B cell (primary cell): ENCODE results near the gene STK33. TPM values are rescaled to one million over a fixed set of nuclear protein-coding genes. Genes with fewer than 3 reads are reported as not detected.

ENCODE experiments used
- ATAC-seq: fragments of 200-7000 bp; cut with Tn5 transposase; one replicate; pipeline ENCODE4 v1.10.0; 2021; ENCODE audit warnings: low read depth, mild to moderate bottlenecking, moderate number of reproducible peaks, moderate library complexity
- CTCF ChIA-PET: fragments of 350-600 bp; sonication (Branson Sonifier 250); formaldehyde crosslinking; loops from one replicate; lab custom pipeline; 2021; ENCODE audit warnings: antibody characterized with exemption, inconsistent platforms; lab: Charles Lee
- POLR2A ChIA-PET: fragments of 350-600 bp; sonication (Branson Sonifier 250); formaldehyde crosslinking; loops from one replicate; lab custom pipeline; 2021; ENCODE audit warnings: antibody characterized with exemption; lab: Charles Lee
- DNase-seq: peaks from one replicate; pipeline ENCODE4 v3.0.0; 2013
- H2AFZ ChIP-seq: 2 replicates; pipeline ENCODE4 v1.6.1; 2012; ENCODE audit warnings: mild to moderate bottlenecking, low read depth, low read length; ENCODE audit not compliant: insufficient read depth, poor library complexity, severe bottlenecking
- H3K27ac ChIP-seq, 2 donors: 1 replicate in 1 of 2; 2 replicates in 1 of 2; pipeline ENCODE4 v1.5.1; 2012 to 2013; ENCODE audit warnings: low read length in 2 of 2, mild to moderate bottlenecking in 2 of 2, moderate library complexity in 1 of 2
- H3K27me3 ChIP-seq, 4 experiments: fragments of 200-600 bp in 1 of 4; sonication (generic) in 1 of 4; replicated peaks in 1 of 4; 1 replicate in 2 of 4; 2 replicates in 2 of 4; pipeline versions ENCODE4 v1.6.1 to v1.7.0; 2013 to 2016; ENCODE audit warnings: low read length in 3 of 4, mild to moderate bottlenecking in 2 of 4, mixed read lengths in 1 of 4, moderate library complexity in 1 of 4; ENCODE audit not compliant: insufficient read depth in 4 of 4, control insufficient read depth in 3 of 4; ENCODE audit errors: control extremely low read depth in 1 of 4
- H3K36me3 ChIP-seq, 2 experiments: replicated peaks in 1 of 2; 1 replicate in 1 of 2; 2 replicates in 1 of 2; pipeline versions ENCODE4 v1.6.1 to v1.7.1; 2013; ENCODE audit warnings: low read length in 1 of 2; ENCODE audit not compliant: insufficient read depth in 2 of 2, control insufficient read depth in 1 of 2; ENCODE audit errors: control extremely low read depth in 1 of 2, extremely low read depth in 1 of 2
- H3K4me1 ChIP-seq, 2 donors: fragments of 200-600 bp in 1 of 2; sonication (generic) in 1 of 2; 1 replicate in 1 of 2; 2 replicates in 1 of 2; pipeline versions ENCODE4 v1.5.1 to v1.6.1; 2013 to 2017; ENCODE audit warnings: low read length in 2 of 2; ENCODE audit not compliant: control insufficient read depth in 2 of 2, insufficient read depth in 2 of 2
- H3K4me2 ChIP-seq: replicated peaks from 2 replicates; pipeline ENCODE3; 2012; ENCODE audit warnings: mild to moderate bottlenecking, low read depth, low read length; ENCODE audit not compliant: poor library complexity, severe bottlenecking
- H3K4me3 ChIP-seq, 5 experiments: fragments of 200-600 bp in 1 of 5; sonication (generic) in 1 of 5; 1 replicate in 3 of 5; 2 replicates in 2 of 5; pipeline versions ENCODE4 v1.5.1 to v1.7.0; 2011 to 2016; ENCODE audit warnings: low read length in 4 of 5, mild to moderate bottlenecking in 4 of 5, low read depth in 2 of 5, control low read depth in 1 of 5, moderate library complexity in 1 of 5; ENCODE audit not compliant: insufficient read depth in 1 of 5; ENCODE audit errors: control extremely low read depth in 1 of 5, extremely low read depth in 1 of 5
- H3K79me2 ChIP-seq: fragments of 200-600 bp; sonication (generic); one replicate; pipeline ENCODE4 v1.6.0; 2016; ENCODE audit warnings: low read length; ENCODE audit not compliant: control insufficient read depth, insufficient read depth
- H3K9ac ChIP-seq: fragments of 200-600 bp; sonication (generic); 2 replicates; pipeline ENCODE4 v1.6.1; 2017; ENCODE audit warnings: mild to moderate bottlenecking, low read length, moderate library complexity
- H3K9me3 ChIP-seq, 3 donors: one replicate each; pipeline versions ENCODE4 v1.6.1 to v1.7.1; 2013; ENCODE audit warnings: low read length in 2 of 3; ENCODE audit not compliant: control insufficient read depth in 2 of 3, insufficient read depth in 1 of 3; ENCODE audit errors: control extremely low read depth in 1 of 3
- H4K20me1 ChIP-seq: 2 replicates; pipeline ENCODE4 v1.6.0; 2012; ENCODE audit warnings: mild to moderate bottlenecking, low read length; ENCODE audit not compliant: insufficient read depth, control insufficient read depth, poor library complexity, severe bottlenecking
- H3K27ac Mint-ChIP-seq: one replicate; pipeline ENCODE4 v1.8.0; 2021; ENCODE audit warnings: mixed read lengths
- H3K27me3 Mint-ChIP-seq: one replicate; pipeline ENCODE4 v1.8.0; 2021; ENCODE audit warnings: mixed read lengths
- H3K4me1 Mint-ChIP-seq: one replicate; pipeline ENCODE4 v1.8.0; 2021; ENCODE audit warnings: mixed read lengths
- H3K4me3 Mint-ChIP-seq: one replicate; pipeline ENCODE4 v1.8.0; 2021; ENCODE audit warnings: mixed read lengths
- H3K9me3 Mint-ChIP-seq: one replicate; pipeline ENCODE4 v1.8.0; 2022; ENCODE audit warnings: mixed read lengths; ENCODE audit not compliant: insufficient read depth
- CTCF ChIP-seq: fragments of 200-600 bp; IDR thresholded peaks from one replicate; pipeline ENCODE4 v1.8.0; 2022; ENCODE audit warnings: antibody characterized with exemption, mild to moderate bottlenecking
- EZH2 ChIP-seq: IDR thresholded peaks from 2 replicates; pipeline ENCODE4 v1.6.1; 2012; ENCODE audit warnings: borderline replicate concordance, low read depth, mild to moderate bottlenecking, moderate library complexity, low read length; ENCODE audit not compliant: insufficient read depth, poor library complexity, severe bottlenecking
- WGBS: methylation state at CpG from one replicate; pipeline ENCODE4 v1.1.5; 2013; ENCODE audit warnings: missing lambda C conversion rate; ENCODE audit not compliant: insufficient coverage; 5-methylcytosine and 5-hydroxymethylcytosine counted together
- intact Hi-C: fragments of 100-400 bp; cut with micrococcal nuclease; formaldehyde crosslinking; loops from one replicate; pipeline ENCODE4 v1.10.0; 2022
- polyA plus RNA-seq: library from polyadenylated mRNA; depleted of rRNA; stranded (reverse); fragments of >200 nt; gene quantifications from 2 replicates; pipeline ENCODE4 v1.2.3, GENCODE V29; 2012
- total RNA-seq, 2 donors: library from RNA; stranded (reverse); fragments of 120-200 nt in 1 of 2; gene quantifications; 1 replicate in 1 of 2; 2 replicates in 1 of 2; pipeline versions ENCODE4 v1.2.3 to v1.2.4, GENCODE V29; 2013 to 2022

Gene STK33
- total and polyA plus RNA-seq, 2 donors (not counting 1 experiment from before 2014, with no cell fraction given) = 3.1 to 9.3 TPM

GRCh38 chr11:8614497-8614896 lies 20.5 kb upstream of the STK33 start:
- H4K20me1 ChIP-seq = no peaks in the 10 kb centered on the region
- H3K9ac ChIP-seq = no peak overlapping the region
- no peaks in the 10 kb centered on the region for H3K9me3 ChIP-seq
- Mint-ChIP-seq H3K27ac (no peak overlapping the region), H3K4me3 (no peak overlapping the region), H3K27me3 (no peaks in the 10 kb centered on the region), H3K4me1 (no peaks in the 10 kb centered on the region), H3K9me3 (no peaks in the 10 kb centered on the region)
- no peak overlapping the region for H3K4me3 ChIP-seq
- no peaks in the 10 kb centered on the region for H3K4me1 ChIP-seq
- H3K27ac ChIP-seq = no peak overlapping the region
- peaks cover 0 to 23% of the 10 kb centered on the region in 2 experiments for H3K36me3 ChIP-seq
- TF ChIP-seq EZH2 = no peak
- no peak for TF ChIP-seq CTCF
- DNase-seq (no peak), ATAC-seq (no peak)
- H3K4me2 ChIP-seq = no peak overlapping the region
- CTCF ChIA-PET = no interaction called here
- no peaks in the 10 kb centered on the region for H3K27me3 ChIP-seq
- no peaks in the 10 kb centered on the region for H3K79me2 ChIP-seq
- intact Hi-C loops = no loop called here
- 95% methylated on average over 4 of the region's 4 CpGs for WGBS
- POLR2A ChIA-PET = no interaction called here
- H2AFZ ChIP-seq = no peak overlapping the region

GRCh38 chr11:8613036-8613435 lies 19.0 kb upstream of the STK33 start:
- Histone ChIP-seq H3K4me3 (no peak overlapping the region), H3K79me2 (no peaks in the 10 kb centered on the region), H3K27ac (no peak overlapping the region), H4K20me1 (no peaks in the 10 kb centered on the region), H3K4me1 (no peaks in the 10 kb centered on the region), H3K36me3 (peaks cover 0 to 16% of the 10 kb centered on the region in 2 experiments), H3K9ac (no peak overlapping the region), H3K9me3 (no peaks in the 10 kb centered on the region), H2AFZ (no peak overlapping the region), H3K4me2 (no peak overlapping the region), H3K27me3 (peaks cover 0 to 4% (median 0%) of the 10 kb centered on the region in 4 experiments)
- 94% methylated on average over 1 of the region's 1 CpG for WGBS
- CTCF ChIA-PET = no interaction called here
- Mint-ChIP-seq H3K4me3 (no peak overlapping the region), H3K4me1 (no peaks in the 10 kb centered on the region), H3K27ac (no peak overlapping the region), H3K9me3 (no peaks in the 10 kb centered on the region), H3K27me3 (no peaks in the 10 kb centered on the region)
- intact Hi-C loops = no loop called here
- DNase-seq (no peak), ATAC-seq (no peak)
- POLR2A ChIA-PET = no interaction called here
- TF ChIP-seq CTCF (no peak), EZH2 (no peak)
